Measurements from ENCODE around the gene CELF1.

The CELF1 gene

DNA sequence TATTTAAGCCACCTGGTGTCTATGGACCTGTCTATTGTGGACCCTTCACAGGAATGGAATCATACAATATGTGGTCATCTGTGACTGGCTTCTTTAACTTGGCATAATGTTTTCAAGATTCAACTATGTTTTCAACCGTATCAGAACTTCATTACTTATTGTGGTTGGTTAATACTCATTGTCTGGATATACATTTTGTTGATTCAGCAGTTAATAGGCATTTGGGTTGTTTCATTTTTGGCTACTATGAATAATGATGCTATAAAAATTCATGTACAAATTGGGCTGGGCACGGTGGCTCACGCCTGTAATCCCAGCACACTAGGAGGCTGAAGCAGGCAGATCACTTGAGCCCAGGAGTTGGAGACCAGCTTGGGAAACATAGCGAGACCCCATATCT, 101.5 kb downstream of the CELF1 start:
- no peak for DNase-seq (ENCODE audit: low read depth in 2 of 2, low spot score in 1 of 2)

DNA sequence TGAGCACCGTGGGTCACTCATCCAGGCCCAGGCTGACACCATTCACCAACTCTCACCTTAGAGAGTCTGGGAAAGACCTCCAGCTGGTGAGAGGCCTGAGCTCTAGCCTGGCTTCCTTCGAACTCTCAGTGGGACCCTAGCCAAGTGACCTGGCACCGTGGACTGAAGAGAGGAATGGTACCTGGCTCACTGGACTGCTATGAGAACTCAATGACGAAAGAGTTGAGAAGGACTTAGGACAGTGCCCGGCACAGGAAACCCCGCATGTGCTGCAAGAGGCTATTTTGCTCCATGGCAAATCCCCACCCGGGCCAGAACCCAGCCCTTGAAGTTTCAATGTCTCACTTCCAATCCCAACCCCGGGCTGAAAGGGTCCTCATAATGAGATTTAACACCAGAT, 103.4 kb downstream of the CELF1 start:
- DNase-seq (ENCODE audit: low read depth in 2 of 2, low spot score in 1 of 2): no peak

DNA sequence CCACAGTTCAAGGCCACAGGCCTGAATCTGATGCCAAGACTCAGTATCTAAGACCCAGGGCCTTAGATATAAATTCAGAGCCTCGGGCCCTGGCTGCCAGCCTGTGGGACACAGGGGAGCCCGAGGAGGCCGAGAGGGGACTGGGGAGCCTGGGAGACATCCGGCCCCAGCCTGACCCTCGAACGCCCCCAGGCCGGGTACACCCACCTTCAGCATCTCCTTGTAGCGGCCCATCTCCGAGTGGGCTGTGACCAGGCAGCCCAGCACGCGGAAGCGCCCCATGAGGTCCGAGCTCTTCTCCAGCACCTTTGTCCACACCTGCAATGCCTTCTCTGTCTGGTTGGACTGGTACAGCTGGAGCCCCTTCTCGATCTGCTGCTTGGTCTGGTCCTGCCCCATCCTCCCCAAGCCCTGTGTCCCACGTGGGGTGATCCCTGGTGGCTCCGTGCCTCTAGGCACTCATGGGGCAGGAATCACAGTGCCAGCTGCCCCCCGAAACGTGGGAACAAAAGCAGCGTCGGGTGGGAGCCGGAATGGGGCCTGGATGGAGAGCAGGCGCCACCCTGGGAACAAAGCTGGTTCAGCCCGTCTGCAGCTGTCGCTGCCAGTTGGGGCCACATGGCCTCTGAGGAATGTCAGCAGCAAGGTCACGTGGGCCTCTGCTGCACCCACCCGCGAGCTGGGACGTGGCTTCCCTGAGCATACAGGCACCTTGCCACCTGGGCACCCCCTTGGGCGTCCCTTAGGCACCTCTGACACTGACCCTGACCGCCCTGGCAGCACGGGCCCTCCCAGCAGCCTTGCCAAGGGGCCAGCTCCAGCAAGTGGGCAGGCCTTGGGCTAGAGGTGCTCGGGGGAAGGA, 104.1 kb downstream of the CELF1 start, which contains the start of gene RAPSN:
Gene RAPSN, minus strand, starts transcription at position 571 of the 862 bp plus-strand sequence. Its CDS starts 172 bp downstream, at position 399.
- no peak for DNase-seq (ENCODE audit: low read depth in 2 of 2, low spot score in 1 of 2)

DNA sequence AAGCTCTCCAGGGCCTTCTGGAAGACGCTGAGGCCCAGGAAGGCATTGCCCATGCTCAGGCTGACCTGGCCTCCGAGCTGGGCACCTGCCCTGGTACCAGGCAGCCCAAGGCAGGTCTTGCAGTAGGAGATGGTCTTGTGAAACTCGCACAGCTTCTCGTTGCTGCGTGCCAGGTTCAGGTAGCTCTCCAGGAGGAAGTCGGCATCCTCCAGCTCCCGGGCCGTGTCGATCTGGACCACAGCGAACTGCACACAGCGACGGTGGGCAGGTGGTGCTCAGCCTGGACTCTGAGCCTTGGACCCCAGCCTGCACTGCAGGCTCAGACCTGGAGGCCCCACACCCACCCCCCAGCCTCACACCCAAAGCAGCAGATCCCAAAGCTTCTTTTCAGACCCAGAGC, 105.0 kb downstream of the CELF1 start:
- DNase-seq (ENCODE audit: low read depth in 2 of 2, low spot score in 1 of 2): no peak

DNA sequence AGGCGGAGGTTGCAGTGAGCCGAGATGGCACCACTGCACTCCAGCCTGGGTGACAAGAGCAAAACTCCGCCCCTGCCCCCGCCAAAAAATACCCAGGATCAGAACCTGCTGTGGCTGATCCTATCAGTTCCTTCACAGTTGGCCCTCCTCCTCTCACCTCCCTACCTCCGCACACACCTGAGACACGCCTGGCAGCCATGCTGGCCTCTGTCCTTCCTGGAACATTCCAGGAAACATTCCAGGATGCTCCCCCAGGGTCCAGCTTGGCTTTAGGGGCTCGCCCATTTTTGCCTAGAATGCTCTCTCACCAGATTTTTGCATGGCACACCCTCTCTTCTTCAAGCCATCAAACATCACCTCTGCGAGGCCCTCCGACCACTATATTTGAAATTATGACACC, 106.1 kb downstream of the CELF1 start:
- DNase-seq (ENCODE audit: low read depth in 2 of 2, low spot score in 1 of 2): no peak

DNA sequence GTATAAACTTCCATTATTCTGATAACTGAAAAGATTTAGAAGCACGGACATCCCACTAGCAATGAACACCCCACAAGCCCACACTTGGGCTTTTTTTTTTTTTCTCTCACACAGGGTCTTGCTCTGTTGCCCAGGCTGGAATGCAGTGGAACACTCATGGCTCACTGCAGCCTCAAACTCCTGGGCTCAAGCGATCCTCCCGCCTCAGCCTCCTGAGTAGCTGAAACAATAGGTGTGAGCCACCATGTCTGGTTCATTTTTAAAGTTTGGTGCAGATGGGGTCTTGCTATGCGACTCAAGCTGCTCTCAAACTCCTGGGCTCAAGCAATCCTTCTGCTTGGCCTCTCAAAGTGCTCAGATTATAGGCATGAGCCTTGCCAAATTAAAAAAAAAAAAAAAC, 107.1 kb downstream of the CELF1 start:
- no peak for DNase-seq (ENCODE audit: low read depth in 2 of 2, low spot score in 1 of 2)

DNA sequence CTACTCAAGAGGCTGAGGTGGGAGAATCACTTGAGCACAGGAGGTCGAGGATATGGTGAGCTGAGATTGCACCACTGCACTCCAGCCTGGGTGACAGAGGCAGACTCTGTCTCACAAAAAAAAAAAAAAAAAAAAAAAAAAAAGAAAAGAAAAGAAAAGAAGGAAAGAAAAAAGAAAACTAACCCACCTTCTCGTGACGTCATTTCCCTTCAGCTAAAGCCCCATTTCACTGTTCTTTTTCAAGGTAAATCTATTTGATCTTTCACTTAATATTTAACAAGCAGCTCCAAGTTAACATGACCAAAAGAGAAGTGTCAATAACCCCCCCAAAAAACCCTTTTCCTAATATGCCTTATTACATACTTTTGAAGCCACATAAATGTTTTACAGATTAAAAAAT, 109.1 kb downstream of the CELF1 start:
- no peak for DNase-seq (ENCODE audit: low read depth in 2 of 2, low spot score in 1 of 2)

DNA sequence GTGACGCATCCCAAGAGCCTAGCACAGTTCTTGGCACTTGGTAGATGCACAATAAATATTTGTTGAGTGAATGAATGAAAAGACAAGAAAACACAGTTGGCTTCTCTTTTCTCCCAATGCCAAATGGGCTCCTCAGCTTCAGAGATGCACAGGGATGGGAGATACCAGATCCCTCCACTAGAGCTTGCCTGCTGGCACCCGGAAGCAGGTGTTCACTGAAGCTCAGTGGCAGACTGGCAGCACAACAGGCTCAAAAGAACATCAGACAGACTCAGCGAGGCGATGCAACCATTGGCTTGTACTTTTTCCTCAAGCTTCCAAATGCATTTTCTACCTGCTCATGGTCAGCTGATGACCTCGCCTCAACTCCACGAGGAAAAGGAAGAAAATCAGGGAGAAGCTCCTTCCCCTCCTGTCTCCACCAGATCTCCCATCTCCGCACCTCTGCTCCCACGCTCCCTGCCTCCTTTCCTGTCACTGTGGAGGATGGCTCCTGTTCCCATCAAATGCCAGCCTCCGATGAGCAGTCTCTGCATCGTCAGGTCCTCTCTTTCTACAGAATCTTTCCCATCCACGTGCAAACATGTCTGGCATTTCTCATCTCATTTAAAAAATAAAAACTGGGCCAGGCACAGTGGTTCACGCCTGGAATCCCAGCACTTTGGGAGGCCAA, 109.8 kb downstream of the CELF1 start:
- DNase-seq (ENCODE audit: low read depth in 2 of 2, low spot score in 1 of 2): no peak

DNA sequence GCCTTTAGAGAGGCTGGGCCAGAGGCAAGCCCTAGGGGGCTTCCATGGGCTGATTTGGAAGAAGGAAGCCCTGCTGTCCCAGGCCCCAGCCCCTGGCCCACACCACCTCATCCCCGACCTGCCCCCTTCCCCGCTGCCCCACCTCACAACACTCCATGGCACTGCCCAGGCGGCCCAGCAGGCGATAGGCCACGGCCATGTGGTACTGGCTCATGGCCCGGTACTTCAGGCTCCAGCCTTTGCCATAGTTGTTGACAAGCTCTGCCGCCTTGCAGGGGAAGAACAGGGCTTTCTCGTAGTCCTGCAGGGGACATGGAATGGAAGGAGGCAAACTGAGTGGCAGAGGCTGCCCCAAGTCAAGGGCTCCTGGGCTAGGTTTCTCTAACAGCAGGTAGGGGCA, 110.4 kb downstream of the CELF1 start:
- no peak for DNase-seq (ENCODE audit: low read depth in 2 of 2, low spot score in 1 of 2)

DNA sequence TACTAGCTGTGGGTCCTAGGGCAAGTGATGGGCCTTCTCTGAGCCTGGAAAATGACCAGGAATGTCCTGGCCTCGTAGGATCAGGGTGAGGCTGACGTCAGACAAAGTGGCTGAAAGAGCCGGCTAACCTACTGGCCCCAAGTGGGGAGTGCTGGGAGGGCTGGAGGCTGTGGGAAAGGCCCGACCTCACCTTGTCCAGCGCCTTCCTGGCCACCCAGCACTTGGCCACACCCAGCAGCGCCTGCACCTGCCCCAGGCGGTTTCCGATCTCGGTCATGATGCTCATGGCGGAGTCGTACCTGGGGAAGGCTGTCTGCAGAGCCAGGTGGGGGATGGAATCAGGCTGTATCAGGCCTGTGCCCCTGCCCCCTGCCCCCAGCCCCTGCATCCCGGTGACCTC, 111.5 kb downstream of the CELF1 start:
- DNase-seq (ENCODE audit: low read depth in 2 of 2, low spot score in 1 of 2): no peak

DNA sequence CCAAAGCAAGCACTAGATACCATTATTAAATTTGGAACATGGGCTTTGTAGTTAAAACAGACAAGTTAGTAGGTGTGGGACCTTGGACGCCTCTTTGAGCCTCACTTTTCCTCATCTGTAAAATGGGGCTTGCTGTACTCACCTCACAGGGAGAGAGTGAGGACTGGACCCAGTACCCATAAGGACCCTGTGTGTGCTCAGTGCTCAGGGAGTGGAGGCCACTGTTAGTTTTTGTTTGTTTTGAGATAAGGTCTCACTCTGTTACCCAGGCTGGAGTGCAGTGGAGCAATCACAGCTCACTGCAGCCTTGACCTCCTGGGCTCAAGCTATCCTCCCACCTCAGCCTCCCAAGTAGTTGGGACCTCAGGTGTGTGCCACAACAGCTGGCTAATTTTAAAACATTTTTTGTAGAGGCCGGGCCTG, 112.9 kb downstream of the CELF1 start:
- DNase-seq (ENCODE audit: low read depth in 2 of 2, low spot score in 1 of 2): no peak

DNA sequence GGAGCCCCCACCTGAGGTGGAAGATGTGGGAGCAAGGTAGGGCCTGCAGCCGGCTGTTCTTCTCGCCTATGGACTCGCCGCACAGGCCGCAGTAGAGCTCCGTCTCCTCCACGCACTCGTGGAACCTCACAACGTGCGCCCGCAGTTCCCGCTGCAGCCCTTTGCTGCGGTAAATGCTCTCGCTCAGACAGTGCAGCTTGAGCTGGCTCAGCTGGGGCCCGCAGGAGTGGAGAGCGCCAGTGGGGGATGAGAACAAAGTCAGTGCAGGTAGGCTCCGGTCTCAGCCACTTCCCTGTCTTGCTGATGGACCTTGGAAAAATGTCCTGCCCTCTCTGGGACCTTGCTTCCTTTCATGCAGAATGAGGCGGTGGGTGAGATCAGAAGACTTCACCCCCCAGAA, 114.2 kb downstream of the CELF1 start:
- DNase-seq (ENCODE audit: low read depth in 2 of 2, low spot score in 1 of 2): no peak

DNA sequence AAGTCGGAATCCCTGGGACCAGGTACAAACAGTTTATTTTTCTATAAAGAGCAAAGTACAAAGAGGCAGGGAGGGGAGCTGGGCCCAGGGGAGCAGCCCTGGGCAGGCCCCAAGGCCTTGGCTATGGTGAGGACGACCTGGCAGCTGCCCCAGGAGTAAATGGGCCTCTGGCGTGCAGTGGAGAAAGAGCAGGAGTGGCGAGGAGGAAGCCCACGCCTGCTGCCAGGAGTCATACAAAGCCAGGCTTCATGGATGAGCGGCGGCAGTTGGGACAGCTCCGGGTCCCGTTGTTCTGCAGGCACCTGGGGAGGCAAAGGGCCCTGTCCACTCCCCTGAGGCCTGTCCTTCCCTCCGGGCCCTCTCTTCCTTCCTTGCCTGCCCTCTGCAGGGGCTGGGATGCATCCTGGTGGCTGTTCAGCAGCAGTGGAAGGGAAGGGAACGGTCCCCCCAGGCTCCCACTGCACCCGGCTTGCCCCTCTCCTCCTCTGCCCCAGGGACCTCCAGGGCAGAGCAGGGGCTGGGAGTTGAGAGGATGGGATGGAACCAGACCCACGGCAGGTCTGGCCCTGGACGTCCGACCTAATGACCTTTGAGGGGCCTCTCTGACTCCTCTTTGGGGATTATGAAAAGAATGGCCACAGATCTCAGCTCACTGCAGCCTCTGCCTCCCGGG, 115.0 kb downstream of the CELF1 start:
- DNase-seq (ENCODE audit: low read depth in 2 of 2, low spot score in 1 of 2): no peak

DNA sequence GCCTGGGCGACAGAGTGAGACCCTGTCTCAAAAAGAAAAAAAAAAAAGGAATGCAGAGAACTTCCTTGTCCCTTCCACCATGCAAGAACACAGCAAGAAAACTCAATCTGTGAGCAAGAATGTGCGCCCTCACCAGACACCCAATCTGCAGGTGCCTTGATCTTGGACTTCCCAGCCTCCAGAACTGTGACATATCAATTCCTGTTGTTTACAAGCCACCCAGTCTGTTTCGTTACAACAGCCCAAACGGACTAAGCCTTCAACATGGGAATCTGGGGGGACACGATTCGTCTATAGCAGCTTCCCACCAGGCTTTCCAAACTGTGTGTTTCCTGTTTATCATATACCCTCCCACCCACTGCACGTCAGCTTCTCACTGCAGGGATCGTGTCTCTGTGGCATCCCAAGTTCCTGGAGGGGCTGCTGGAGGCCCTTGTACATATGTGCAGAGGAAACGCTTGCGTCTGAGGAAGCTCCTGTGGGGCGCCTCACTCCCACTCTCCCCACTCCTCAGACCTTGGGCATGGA, 115.7 kb downstream of the CELF1 start:
- DNase-seq (ENCODE audit: low read depth in 2 of 2, low spot score in 1 of 2): no peak

DNA sequence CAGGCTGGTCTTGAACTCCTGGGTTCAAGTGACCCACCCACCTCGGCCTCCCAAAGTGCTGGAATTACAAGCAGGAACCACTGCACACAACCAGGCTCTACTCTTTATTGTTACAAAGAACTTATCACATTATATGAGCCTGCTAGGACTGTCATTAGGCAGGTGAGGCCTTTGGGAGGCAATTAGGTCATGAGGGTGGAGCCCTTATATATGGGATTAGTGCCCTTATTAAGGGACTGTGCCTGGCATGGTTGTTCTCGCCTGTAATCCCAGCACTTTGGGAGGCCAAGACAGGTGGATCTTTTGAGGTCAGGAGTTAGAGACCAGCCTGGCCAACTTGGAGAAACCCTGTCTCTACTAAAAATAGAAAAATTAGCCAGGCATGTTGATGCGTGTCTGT, 116.2 kb downstream of the CELF1 start:
- no peak for DNase-seq (ENCODE audit: low read depth in 2 of 2, low spot score in 1 of 2)

DNA sequence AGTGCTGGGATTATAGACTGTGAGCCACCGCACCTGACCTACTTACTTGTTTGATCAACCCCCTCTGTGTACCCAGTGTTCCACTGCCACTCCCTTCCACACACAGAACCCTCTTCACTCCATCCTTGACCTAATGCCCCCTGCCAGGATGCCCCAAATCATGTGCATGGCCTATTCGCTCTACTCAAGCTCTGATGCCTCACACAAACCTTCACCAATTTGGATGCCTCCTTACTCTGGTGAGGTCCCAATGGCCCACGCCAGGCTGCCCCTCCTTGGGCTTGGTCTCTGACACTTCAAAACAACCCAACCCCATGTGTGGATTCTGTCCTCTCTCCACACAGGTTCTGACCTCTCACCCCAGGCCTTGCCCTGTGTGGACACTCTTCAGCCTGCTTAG, 117.2 kb downstream of the CELF1 start:
- no peak for DNase-seq (ENCODE audit: low read depth in 2 of 2, low spot score in 1 of 2)

DNA sequence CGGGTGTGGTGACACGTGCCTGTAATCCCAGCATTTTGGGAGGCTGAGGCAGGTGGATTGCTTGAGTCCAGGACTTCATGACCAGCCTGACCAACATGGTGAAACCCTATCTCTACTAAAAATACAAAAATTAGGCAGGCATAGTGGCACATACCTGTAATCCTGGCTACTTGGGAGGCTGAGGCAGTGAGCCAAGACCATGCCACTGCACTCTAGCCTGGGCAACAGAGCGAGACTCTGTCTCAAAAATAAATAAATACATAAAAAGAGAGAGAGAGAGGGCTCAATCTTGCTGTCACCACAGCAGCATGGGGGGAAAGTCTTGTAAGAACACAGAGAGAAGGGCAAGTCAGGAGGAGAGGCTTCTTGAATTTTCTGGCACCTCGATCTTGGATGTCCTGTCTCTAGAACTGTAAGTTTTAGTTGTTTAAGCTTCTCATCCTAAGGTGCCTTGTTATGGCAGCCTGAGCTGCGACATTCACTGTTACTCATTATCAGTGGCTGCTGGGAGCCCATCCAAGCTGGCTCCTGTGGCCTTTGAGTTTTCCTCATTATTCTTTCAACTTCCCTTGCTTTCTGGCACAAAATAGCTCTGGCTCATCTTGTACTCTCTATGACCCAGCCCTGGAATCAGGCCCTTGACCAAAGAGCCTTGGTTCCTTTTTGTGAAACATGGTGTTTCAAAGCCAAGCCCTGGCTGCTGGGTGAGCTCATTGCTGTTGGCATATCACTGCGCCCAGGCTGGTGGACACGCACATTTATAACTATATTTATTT, 118.7 kb downstream of the CELF1 start:
- no peak for DNase-seq (ENCODE audit: low read depth in 2 of 2, low spot score in 1 of 2)

DNA sequence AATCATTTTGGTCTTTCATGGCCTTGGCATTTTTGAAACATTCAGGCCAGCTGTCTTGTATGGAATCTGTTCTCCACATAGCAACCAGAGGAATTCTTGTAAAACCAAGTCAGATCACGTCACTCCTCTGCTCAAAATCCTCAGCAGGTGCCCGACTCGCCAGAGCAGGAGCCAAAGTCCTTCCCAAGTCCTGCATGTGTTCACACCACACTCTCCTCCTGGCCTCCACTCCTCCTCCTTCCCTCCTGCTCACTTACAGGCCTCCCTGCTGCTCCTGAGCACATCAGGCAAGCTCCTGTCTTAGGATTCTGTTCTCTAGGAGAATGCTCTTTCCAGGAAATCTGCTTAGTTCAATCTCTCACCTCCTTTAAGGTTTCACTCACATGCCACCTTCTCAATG, 119.8 kb downstream of the CELF1 start:
- no peak for DNase-seq (ENCODE audit: low read depth in 2 of 2, low spot score in 1 of 2)

DNA sequence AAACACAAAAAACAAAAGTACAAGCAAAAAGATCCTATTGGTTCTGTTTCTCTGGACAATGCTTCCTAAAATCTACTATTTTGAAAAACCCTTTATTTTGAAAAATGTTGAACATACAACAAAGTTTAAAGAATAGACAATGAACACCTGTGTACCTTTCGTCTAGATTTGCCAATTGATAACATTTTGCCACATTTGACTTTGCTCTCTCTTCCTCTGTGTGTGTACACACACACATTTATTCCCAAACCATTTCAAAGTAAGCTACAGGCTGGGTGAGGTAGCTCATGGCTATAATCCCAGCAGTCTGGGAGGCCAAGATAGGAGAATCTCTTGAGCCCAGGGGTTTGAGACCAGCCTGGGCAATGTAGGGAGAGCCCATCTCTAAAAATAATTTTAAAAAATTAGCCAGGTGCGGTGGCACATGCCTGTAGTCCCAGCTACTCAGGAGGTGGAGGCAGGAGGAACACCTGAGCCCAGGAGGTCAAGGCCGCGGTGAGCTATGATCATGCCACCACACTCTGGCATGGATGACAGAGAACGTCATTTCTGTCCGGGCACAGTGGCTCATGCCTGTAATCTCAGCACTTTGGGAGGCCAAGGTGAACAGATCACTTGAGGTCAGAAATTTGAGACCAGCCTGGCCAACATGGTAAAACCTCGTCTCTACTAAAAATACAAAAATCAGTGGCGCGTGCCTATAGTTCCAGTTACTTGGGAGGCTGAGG, 121.4 kb downstream of the CELF1 start:
- no peak for DNase-seq (ENCODE audit: low read depth in 2 of 2, low spot score in 1 of 2)

DNA sequence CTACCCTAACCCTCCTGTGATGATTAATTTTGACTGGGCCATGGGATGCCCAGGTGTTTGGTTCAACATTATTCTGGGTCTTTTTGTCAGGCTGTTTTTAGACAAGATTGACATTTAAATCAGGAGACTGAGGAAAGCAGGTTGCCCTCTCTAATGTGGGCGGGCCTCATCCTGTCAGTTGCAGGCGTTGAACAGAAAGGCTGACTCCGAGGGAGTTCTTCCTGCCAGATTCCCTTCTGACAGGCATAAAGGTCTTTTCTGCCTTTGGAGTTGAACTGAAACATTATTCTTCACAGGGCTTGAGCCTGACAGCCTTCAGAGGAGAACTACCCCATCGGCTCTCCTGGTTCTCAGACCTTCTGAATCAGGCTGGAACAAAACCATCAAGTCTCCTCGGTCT, 122.4 kb downstream of the CELF1 start:
- DNase-seq (ENCODE audit: low read depth in 2 of 2, low spot score in 1 of 2): no peak

All from stimulated activated CD8-positive, alpha-beta memory T cell treated with anti-CD3 and anti-CD28 coated beads, Interleukin-4, amount 100 ng/mL, for 4 hours (primary cell).